ENCODE data around the gene HHLA2.
"Not testable (repeated sequence)": the region's sequence is repeated elsewhere in the genome, so short reads cannot be mapped to it uniquely, and the experiment has no call there.

Gene HHLA2

GRCh38 chr3:108296239-108296638 lies at the start of gene HHLA2:
Gene HHLA2, plus strand, starts transcription at chr3:108296548. Its CDS starts 55,266 bp downstream, at chr3:108351814.
- no peak for DNase-seq
- intact Hi-C loops (cut with DNase I) = no loop called here

DNA sequence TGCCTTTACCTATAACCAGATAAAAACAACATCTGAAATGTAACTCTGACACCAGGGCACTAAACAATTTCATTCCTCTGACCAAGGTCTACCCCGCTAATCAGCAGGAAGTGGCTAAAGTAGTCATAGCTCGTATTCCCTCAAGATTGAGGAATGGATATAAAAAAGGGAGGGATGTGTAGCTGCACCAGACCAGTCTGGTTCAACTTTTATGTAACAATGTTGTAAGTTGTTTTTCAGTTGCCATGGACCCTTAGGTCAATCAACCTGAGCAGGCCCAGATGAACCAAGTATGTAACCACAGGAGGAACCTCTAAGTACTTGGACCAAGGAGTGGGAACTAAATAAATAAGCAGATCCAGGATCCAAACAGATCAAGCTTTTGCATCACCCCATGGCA lies 45.7 kb upstream of the HHLA2 start:
- no peak for DNase-seq
- intact Hi-C loops (cut with DNase I) = no loop called here

GRCh38 chr3:108251265-108251664 lies 45.1 kb upstream of the HHLA2 start:
- intact Hi-C loops (cut with DNase I) = no loop called here
- no peak for DNase-seq

- intact Hi-C loops (cut with DNase I) = no loop called here
- DNase-seq = no peak
Observed at GRCh38 chr3:108251844-108252243, 44.5 kb upstream of the HHLA2 start.

- intact Hi-C loops (cut with DNase I) = no loop called here
- no peak for DNase-seq
Observed at GRCh38 chr3:108255131-108255530, 41.2 kb upstream of the HHLA2 start.

GRCh38 chr3:108264534-108265298 lies 31.6 kb upstream of the HHLA2 start:
- DNase-seq; intact Hi-C loops (cut with DNase I): not testable (repeated sequence)

GRCh38 chr3:108268235-108268634 lies 28.1 kb upstream of the HHLA2 start:
- DNase-seq; intact Hi-C loops (cut with DNase I): not testable (repeated sequence)

DNA sequence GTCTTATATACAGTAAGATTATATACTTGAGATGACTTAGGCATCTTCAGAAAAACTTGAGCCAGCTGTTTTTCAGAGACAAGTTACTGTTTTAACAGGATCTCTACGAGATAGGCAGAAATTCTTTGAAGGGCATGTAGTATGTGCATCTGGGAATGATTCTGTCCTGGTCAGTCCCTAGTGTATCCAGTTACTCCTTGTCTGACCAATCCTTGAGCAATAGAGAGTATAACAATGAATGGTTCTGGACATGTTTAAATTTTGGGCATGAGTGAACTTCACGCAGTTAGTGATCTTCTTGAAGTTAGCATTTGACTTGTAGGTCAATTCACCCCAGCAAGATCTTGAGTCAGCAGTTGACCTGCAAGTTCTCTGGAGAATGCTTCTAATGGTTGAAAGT lies 24.7 kb upstream of the HHLA2 start:
- no peak for DNase-seq
- intact Hi-C loops (cut with DNase I) = no loop called here

- intact Hi-C loops (cut with DNase I); DNase-seq: not testable (repeated sequence)
Observed at GRCh38 chr3:108279066-108279465, 17.3 kb upstream of the HHLA2 start.

DNA sequence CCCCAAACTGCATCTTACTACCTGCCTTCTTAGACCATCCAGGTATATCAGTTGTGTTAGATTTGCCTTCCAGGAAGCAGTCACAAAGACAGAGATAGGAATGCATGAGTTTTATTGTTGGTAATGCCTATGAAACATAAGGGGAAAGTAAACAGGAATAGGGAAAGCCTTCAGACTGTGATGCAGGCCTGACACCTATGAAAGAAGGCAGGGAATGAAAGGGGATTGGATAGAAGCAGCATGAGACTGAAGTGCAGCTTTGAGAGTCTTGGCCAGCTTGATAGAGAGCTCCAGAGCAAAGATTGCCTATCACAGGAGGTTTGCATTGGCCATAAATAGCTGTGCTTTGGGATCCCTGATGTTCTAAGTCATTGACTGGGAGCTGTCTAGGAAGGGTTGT lies 15.9 kb upstream of the HHLA2 start:
- intact Hi-C loops (cut with DNase I) = no loop called here
- no peak for DNase-seq

GRCh38 chr3:108281670-108282069 lies 14.7 kb upstream of the HHLA2 start:
- no peak for DNase-seq
- intact Hi-C loops (cut with DNase I) = no loop called here

DNA sequence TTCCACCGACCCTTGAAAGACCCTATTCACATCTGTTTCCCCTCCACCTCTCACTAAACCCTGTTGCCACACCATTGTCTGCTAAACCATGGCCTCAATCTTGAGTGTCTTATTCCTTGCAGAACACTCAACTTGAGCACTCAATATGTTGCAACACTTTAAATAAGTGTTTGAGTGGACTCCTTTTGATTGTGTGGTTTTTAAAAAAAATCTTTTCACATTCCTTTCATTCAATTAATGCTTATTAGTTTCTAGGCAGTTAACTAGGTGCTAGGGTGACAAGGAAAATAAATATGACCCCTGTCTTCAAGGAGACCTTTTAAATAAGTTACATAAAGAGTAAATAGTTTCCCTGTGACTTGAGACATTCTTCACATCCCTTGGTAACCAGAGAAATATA lies 13.3 kb upstream of the HHLA2 start:
- intact Hi-C loops (cut with DNase I) = no loop called here
- DNase-seq = no peak

- no peak for DNase-seq
- intact Hi-C loops (cut with DNase I) = no loop called here
Observed at GRCh38 chr3:108283989-108284388, 12.4 kb upstream of the HHLA2 start.

- no peak for DNase-seq
- intact Hi-C loops (cut with DNase I) = no loop called here
Observed at GRCh38 chr3:108285176-108285575, 11.2 kb upstream of the HHLA2 start.

DNA sequence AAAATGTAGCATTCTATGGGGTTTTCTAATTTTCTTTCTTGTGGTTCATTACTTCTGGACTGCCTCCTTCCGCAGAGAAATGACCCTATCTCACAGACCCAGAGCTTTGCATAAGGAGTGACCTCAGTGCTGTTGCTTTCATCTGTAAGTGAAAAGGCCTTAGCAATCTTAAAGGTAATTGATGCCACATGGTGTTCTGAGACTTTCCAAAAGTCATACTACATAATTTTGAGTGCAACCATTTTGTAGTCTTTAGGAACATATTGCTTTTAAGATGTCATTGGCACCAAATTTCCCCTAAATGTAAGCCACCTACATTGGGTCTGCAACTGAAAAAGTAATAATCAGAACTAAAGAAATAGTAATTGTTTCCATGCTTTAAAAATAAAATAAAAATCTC lies 9.2 kb upstream of the HHLA2 start:
- no peak for DNase-seq

GRCh38 chr3:108288193-108288592 lies 8.2 kb upstream of the HHLA2 start:
- intact Hi-C loops (cut with DNase I); DNase-seq: not testable (repeated sequence)

More for the DNA sequence above, 9.2 kb upstream of the HHLA2 start:
- intact Hi-C loops (cut with DNase I) = no loop called here

DNA sequence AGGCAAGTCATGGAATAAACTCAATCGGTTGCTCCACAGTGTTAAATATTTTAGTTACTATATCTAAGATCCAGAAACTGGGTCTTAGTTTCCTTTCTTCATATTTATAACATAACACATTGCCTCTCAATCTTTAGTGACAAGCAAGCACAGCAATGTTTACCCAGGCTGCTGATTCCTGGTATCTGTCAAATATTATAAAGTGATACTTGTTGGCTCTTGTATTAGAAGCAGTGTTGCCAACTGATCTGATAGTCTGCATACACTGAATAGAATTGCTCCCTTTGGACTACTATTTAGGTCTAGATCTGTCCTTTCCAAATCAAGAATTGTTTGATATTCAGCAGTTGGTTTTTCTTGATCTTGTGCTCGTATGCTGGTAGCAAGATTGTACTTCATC lies 7.2 kb upstream of the HHLA2 start:
- intact Hi-C loops (cut with DNase I) = no loop called here
- no peak for DNase-seq

GRCh38 chr3:108292450-108292849 lies 3.9 kb upstream of the HHLA2 start:
- no peak for DNase-seq
- intact Hi-C loops (cut with DNase I) = no loop called here

- DNase-seq = no peak
- intact Hi-C loops (cut with DNase I) = no loop called here
Observed at GRCh38 chr3:108292905-108293328, 3.4 kb upstream of the HHLA2 start.

GRCh38 chr3:108293858-108294257 lies 2.5 kb upstream of the HHLA2 start:
- DNase-seq = no peak
- intact Hi-C loops (cut with DNase I) = no loop called here

GRCh38 chr3:108295421-108296175 lies 750 bp upstream of the HHLA2 start:
- DNase-seq = no peak
- intact Hi-C loops (cut with DNase I) = no loop called here

Data from head of caudate nucleus (tissue), 42 donors.